ENCODE results near the gene TSHZ2.

TSHZ2 gene

GRCh38 chr20:53070224-53070623 is 98.1 kb downstream of the TSHZ2 start:
- no peak for DNase-seq

- peak; percentile 47 for DNase-seq
Measured at GRCh38 chr20:53070706-53071392, 98.7 kb downstream of the TSHZ2 start.

DNA sequence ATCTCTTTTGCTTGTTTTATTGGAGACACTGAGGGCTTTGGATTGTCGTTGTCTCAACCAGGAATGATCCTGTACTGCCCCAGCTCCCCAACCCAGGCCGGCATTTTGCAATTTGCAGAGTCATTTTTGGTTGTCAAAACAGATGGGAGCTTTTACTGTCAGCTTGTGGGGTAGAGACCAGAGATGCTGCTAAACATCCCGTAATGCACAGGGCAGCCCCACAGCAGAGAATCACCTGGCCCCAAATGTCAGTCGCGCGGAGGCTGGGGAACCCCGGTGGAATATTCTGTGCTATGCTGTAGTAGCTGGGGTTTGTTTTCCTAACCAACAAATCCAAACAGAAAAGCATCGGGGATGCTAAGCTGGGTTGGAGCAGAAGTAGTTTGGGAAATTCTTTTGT is 99.7 kb downstream of the TSHZ2 start:
- DNase-seq, result no peak

DNA sequence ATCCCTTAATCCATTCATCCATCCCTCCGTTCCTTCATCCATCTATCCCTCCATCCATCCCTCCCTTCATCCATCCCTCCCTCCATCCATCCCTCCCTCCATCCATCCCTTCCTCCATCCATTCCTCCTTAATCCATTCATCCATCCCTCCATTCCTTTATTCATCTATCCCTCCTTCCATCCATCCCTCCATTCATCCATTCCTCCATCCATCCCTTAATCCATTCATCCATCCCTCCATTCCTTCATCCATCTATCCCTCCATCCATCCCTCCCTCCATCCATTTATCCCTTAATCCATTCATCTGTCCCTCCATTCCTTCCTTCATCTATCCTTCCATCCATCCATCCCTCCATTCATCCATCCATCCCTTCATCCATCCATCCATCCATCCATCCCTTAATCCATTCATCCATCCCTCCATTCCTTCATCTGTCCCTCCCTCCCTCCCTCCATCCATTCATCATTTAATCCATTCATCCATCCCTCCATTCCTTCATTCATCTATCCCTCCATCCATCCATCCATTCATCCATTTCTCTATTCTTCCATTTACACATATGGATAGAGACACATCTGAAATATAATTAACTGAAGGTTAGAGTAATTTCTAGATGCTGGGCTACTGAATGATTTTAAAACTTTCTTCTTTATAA is 100.9 kb downstream of the TSHZ2 start:
- no peak for DNase-seq

DNA sequence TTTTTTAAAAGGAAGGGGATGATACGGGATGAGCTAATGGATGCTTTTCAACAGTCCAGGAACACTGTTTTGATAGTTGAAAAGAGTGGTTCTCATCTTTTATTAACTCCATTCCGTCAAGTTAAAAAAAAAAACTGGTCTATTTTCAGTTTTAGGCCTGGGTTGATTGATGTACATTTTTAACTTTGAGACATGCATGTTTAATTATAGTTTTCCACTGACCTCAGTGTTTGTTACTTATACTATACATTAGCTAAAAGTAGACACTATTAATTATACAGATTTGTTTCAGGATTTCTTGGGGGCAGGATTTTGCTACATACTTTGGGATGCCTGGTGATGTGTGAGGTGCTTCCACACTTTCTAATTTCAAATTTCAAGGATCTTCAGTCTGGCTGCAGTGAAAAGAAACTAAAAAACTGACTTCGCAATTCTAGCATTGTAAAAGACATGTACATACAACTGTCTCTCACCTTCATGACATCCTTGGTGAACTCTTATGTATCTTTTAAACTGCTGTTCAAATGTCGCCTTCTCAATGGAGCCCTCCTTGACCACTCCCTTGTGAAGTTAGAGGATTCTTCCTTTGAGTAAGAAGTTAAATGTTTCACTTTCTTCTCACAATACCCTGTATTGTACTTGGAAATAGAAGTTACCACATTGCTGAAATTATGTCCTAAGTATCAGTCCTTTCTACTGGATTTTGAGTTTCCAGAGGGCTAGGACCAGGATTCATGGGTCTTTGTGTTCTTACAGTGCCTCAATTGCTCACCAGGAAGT is 101.7 kb downstream of the TSHZ2 start:
- no peak for DNase-seq

DNA sequence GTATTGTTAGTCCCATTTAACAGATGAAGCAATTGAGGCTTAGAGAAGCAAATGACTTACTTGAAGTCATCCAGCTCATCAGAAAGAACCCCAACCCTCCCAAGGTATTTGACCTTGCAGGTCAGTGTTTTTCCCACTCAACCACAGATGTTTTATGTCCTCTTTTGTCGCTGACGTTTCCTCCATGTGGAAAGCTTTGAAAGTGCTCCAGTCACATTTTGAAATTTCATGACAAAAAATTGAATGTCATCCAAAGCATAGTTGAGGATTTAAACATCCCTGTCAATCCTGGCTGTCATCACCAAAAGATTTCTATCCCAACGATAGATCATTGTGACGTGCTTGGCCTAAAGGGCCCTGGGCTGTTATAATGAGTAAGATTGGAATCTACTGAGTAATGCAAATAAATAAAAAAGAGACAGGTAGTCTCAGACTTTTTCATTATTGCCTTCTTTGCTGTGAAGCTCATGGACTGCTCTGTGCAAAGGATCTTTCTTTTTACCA is 102.7 kb downstream of the TSHZ2 start:
- DNase-seq, result no peak

- no peak for DNase-seq
Measured at GRCh38 chr20:53076668-53077067, 104.5 kb downstream of the TSHZ2 start.

GRCh38 chr20:53077373-53078205 is 105.4 kb downstream of the TSHZ2 start:
- no peak for DNase-seq

DNA sequence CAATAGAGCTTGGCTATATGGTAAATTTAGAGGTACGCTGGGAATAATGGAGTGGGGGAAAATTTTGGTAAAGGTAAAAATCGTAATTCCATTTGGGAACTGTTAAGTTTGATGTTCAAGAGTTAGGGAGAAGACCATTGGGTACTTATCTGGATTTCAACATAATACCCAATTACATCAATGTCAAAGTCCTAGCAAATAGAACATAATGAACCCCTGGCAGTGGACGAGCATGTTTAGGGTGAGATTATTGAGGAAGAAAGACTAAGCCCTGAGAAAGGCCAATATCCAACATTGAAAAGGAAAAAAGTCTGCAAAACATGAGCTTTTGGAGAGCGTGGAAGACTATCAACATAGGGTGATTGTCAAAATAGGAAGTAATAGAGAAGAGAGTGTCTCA is 106.6 kb downstream of the TSHZ2 start:
- DNase-seq, result no peak

- no peak for DNase-seq
Measured at GRCh38 chr20:53079261-53079691, 107.1 kb downstream of the TSHZ2 start.

DNA sequence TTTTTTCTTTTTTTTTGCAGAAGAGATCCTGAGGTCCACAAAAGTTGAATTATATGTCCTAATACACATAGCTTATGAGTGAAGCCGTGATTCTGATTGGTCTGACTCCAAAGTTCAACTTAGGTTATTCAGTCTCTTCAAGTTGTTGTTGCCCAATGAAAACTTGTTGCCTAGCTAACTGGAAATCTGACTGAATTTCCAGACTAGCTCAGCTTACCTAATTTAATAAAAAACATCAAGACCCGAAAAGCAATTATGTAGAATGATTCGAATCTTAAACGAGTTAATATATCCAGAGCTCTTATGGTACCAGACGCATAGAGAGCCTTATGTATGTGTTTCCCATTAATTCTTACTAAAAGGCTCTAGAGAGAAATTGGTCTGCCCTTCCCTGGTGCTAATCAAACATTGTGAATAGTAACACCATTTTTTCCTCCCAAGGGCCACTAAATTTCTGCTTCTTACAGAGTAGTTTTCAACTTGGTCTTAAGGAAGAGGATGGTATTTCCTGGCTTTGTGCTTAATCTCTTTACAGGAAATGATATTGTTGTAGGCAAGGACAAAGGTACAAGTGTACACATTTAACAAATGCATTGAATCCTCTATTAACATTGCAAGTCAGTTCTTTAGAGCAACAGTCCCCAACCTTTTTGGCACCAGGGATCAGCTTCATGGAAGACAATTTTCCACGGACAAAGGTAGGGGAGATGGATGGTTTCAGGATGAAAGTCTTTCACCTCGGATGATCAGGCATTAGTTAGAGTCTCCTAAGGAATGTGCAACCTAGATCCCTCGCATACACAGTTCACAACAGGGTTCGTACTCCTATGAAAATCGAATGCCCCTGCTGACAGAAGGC is 107.9 kb downstream of the TSHZ2 start:
- DNase-seq, result no peak

DNA sequence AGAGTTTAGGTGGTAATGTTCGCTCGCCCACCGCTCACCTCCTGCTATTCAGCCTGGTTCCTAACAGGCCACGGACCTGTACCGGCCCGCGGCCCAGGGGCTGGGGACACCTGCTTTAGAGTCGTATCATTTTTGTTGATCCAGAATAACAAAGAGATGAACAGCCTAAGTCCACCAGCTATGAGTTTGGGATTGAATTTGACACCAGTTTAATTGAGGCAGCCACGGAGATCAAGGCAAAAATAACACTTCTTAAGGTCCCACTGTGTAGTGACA is 108.5 kb downstream of the TSHZ2 start:
- DNase-seq, result no peak

- DNase-seq, result no peak
Measured at GRCh38 chr20:53080969-53081871, 109.1 kb downstream of the TSHZ2 start.

DNA sequence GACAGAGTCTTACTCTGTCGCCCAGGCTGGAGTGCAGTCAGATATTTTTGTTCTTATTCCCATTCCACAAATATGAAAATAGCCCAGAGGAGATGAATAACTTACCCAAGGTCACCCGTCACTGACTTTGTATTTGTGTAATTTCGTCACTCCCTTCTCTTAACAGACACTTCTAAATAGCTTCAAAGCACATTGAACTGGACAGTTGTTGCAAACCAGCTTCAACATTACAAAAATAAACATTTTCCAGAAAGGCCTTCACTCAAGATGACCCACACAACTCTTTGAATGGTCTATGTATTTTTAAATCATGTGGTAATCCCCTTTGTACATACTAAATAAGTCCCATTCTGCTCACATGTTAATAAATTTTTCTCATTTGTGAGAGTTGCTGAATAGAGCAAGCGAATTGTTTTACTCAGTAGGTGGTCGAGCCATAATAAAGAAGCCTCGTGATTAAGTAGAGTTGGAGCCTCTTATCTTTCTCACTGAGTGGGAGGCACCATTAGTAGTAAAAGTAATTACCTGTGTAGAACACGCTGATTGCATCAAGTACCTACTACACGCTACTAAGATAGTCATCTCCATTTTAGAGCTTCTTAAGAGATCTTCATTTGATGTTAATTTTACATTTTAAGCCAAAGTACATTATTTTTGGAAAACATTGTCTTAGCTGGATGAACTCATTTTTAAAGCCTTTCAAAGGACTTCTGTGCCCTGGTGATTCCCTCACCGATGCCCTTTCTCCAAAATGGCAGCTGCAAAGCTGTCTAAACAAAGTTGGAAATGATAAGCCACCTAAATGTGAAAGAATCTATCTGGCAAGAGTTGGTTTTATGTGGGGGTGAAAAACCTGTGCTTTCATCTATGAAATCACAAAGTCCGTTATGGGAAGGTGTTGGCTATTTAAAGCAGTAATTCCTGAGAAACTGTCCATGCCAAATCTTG is 110.0 kb downstream of the TSHZ2 start:
- peak; percentile 41 for DNase-seq

- no peak for DNase-seq
Measured at GRCh38 chr20:53083411-53083810, 111.3 kb downstream of the TSHZ2 start.

DNA sequence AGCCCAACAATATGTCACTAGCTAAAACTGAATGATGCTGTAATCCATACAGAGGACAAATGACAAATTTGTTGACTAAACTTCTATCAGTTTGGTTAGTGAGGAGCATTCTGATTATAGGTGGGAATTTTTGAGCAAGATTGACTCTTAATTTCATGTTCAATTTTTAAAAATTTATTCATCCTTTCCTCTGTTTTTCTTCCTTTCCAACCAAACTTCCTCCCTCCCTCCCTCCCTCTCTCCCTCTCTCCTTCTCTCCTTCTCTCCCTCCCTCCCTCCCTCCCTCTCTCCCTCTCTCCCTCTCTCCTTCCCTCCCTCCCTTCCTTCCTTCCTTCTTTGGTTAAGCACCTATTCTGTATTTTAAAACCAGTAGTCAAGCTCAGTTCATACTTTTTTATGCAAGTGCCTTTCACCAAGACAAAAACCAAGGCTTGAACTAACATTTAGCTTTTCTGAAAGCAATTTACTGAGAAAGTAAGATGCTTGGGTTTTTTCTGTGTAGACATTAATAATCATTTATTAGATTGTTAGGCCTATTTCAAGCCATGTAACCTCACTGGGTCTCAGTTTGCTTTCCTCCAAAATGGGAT is 112.3 kb downstream of the TSHZ2 start:
- no peak for DNase-seq

DNA sequence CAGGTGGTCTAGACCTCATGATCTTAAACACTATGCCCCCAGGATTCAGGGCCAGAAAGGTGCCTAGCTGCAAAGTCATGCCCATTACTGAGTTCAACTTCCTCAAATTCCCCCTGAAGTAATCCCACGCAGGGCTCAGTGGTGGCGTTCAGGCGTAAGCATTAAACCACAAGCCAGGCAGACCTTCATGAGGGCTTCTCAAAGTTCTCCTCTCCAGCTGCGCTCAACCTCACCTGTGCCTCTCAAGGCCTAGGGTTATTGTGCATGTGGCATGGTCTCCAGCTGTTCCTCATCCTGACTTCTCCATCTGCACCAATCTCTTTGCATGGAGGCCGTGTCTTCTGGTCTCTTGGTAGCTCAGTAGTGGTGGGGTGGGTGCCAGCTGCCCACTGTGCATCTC is 113.6 kb downstream of the TSHZ2 start:
- DNase-seq, result no peak

DNA sequence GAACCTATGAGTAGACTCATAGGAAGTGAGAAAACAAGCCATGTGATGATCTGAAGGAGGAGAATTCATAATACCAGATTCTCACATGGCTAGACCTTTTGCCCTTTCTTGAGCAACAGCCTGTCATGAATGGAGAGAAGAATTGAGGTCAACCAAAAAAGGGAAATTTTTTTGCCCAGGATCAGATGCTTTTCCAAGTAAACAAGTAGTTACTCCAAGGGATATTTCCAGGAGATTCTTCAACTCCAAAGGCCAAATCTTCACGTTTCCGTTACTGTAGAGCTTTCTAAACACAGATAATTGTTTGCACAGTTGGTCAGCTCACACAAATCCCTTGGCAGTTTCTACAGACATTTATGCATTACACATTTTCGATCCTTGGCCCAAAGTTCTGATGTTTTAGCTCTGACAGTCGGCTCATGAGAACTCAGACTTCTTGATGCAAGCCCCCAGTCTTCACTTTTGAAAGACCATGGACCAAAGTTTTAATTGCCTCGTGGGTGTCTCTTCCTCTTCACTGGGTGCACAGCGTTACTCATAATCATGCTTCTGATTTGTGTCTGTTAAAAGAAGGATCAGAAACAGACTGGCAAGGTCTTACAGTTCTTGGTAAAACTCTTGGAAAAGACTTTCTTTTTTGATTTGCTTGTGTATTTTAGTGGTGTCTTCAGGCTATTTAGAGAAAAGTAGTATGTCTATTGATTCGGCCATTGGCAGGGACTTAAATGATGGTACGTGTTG is 115.0 kb downstream of the TSHZ2 start:
- DNase-seq, result no peak

- DNase-seq, result no peak
Measured at GRCh38 chr20:53088786-53089185, 116.6 kb downstream of the TSHZ2 start.

All from NCI-H748 treated with DMSO at 0.1 percent for 48 hours (cell line).